Mammary epithelial cell (primary cell): Measurements from ENCODE around the gene COPRS.

Experiments used
- CTCF ChIP-seq, 2 donors: IDR thresholded peaks in 1 of 2; conservative IDR thresholded peaks in 1 of 2; 2 replicates each; pipeline ENCODE4 v1.5.1; 2011 to 2012; ENCODE audit warnings: inconsistent platforms in 2 of 2, low read length in 2 of 2, mild to moderate bottlenecking in 2 of 2, control low read depth in 1 of 2, low read depth in 1 of 2; ENCODE audit not compliant: insufficient read depth in 1 of 2; ENCODE audit errors: extremely low read depth in 1 of 2
- EZH2 ChIP-seq: IDR thresholded peaks from 2 replicates; pipeline ENCODE4 v1.6.1; 2012; ENCODE audit warnings: low read length, inconsistent platforms, borderline replicate concordance

- TF ChIP-seq CTCF (conservative IDR thresholded peaks at IDR 0.05 in 1 of 2, IDR thresholded peaks at IDR 0.05 in 1 of 2; ENCODE audit: extremely low read depth in 1 of 2, insufficient read depth in 1 of 2, low read depth in 1 of 2, low read length in 2 of 2) (no peak), EZH2 (no peak)
These were observed at the start of gene COPRS for GRCh38 chr17:31858642-31859486.
